Lung (tissue), 10 donors: Measurements from ENCODE around the gene USP17L13. TPM values are rescaled to one million over a fixed set of nuclear protein-coding genes. Genes with fewer than 3 reads are reported as not detected.
"Not testable (repeated sequence)": the region's sequence is repeated elsewhere in the genome, so short reads cannot be mapped to it uniquely, and the experiment has no call there.

Source experiments
- ATAC-seq: fragments of 200-7000 bp; cut with Tn5 transposase; one replicate; pipeline ENCODE4 v1.9.1; 2020; ENCODE audit warnings: moderate number of reproducible peaks; ENCODE audit not compliant: insufficient read depth, low FRiP score
- DNase-seq, 3 donors: peaks; one replicate each; pipeline ENCODE4 v3.0.0-alpha.2; 2013 to 2017
- H3K27ac ChIP-seq, 2 donors: one replicate each; pipeline ENCODE4 v1.5.1; 2013; ENCODE audit warnings: mild to moderate bottlenecking in 2 of 2, moderate library complexity in 2 of 2, control low read depth in 1 of 2, inconsistent platforms in 1 of 2, low read depth in 1 of 2, low read length in 1 of 2
- H3K27me3 ChIP-seq, 3 donors: one replicate each; pipeline ENCODE4 v1.5.1; 2013; ENCODE audit warnings: low read length in 2 of 3; ENCODE audit not compliant: control insufficient read depth in 3 of 3, insufficient read depth in 3 of 3
- H3K36me3 ChIP-seq, 4 donors: one replicate each; pipeline ENCODE4 v1.5.1; 2013; ENCODE audit warnings: low read length in 4 of 4, mild to moderate bottlenecking in 1 of 4, moderate library complexity in 1 of 4; ENCODE audit not compliant: control insufficient read depth in 4 of 4, insufficient read depth in 4 of 4
- H3K4me1 ChIP-seq, 5 donors: one replicate each; pipeline ENCODE4 v1.5.1; 2013; ENCODE audit warnings: low read length in 5 of 5, mild to moderate bottlenecking in 2 of 5, moderate library complexity in 1 of 5; ENCODE audit not compliant: control insufficient read depth in 5 of 5, insufficient read depth in 5 of 5
- H3K4me3 ChIP-seq: one replicate; pipeline ENCODE4 v1.5.1; 2013; ENCODE audit warnings: mild to moderate bottlenecking, control low read depth, moderate library complexity
- H3K9ac ChIP-seq, 2 donors: one replicate each; pipeline ENCODE4 v1.5.1; 2013; ENCODE audit warnings: low read length in 2 of 2, control low read depth in 1 of 2; ENCODE audit not compliant: insufficient read depth in 1 of 2
- H3K9me3 ChIP-seq, 4 donors: one replicate each; pipeline ENCODE4 v1.5.1; 2013; ENCODE audit warnings: low read length in 3 of 4, mild to moderate bottlenecking in 1 of 4, moderate library complexity in 1 of 4; ENCODE audit not compliant: control insufficient read depth in 4 of 4, insufficient read depth in 3 of 4
- WGBS, 2 donors: extraction: QIAGEN DNeasy Blood & Tissue Kit; methylation state at CpG; one replicate each; pipeline ENCODE4 v1.1.7; 2013; 5-methylcytosine and 5-hydroxymethylcytosine counted together
- polyA plus RNA-seq, 2 donors: library from polyadenylated mRNA; stranded (reverse); fragments of 200-250 nt; gene quantifications; one replicate each; pipeline ENCODE4 v1.2.1, GENCODE V29; 2013
- total RNA-seq, 2 donors: library from RNA; depleted of rRNA in 1 of 2; stranded (reverse); fragments of >200 nt in 1 of 2; gene quantifications; one replicate each; pipeline ENCODE4 v1.2.1, GENCODE V29; 2014 to 2021
- donor health status: Bipolar disorder and iron deficiency.
- donor health status: healthy.
- donor health status: DM: yes; HTN: yes; CAD: no.

USP17L13 gene
- total and polyA plus RNA-seq, 4 donors = not detected

DNA sequence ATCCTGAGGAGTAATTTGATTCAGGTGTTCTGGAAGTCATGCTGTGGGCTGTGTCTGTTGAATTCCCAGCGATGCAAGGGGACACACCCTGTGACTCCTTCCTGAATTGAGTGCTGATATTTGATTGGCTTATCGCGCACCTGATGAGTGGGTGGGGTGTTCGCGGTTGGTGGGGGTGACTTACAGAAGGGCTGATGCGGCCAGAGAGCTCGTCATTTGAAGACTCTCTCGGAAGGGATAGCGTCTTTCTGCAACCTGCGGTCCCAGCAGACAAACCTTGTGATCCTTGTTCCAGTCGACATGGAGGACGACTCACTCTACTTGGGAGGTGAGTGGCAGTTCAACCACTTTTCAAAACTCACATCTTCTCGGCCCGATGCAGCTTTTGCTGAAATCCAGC is 18.9 kb downstream of the USP17L13 start, which contains the start of gene USP17L17:
TSS of gene USP17L17 (plus strand) at position 301 of the 400 bp plus-strand sequence. CDS start at position 301, 0 bp downstream.
- H3K27ac ChIP-seq, ATAC-seq, H3K27me3 ChIP-seq, DNase-seq, H3K4me3 ChIP-seq, H3K9ac ChIP-seq, H3K36me3 ChIP-seq, H3K9me3 ChIP-seq, H3K4me1 ChIP-seq: not testable (repeated sequence)
- WGBS, 2 donors = 92% methylated on average over 5 of the region's 14 CpGs

DNA sequence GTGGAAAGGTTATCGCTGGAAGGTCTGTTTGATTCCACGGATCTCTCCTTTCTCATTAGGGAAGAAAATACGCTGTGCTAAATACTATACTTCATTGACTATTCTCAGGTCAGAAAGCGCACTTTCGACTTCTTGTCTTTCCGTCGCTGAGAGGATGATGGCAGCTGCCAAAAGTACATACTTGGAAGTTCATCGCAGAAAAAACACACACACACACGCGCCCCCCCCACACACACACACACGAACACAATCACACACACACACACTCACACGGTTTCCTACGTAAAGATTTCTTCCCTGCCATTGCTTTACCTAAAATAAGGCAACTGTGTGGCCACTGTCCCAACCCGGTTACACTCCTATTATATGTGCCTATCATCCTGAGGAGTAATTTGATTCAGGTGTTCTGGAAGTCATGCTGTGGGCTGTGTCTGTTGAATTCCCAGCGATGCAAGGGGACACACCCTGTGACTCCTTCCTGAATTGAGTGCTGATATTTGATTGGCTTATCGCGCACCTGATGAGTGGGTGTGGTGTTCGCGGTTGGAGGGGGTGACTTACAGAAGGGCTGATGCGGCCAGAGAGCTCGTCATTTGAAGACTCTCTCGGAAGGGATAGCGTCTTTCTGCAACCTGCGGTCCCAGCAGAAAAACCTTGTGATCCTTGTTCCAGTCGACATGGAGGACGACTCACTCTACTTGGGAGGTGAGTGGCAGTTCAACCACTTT is 23.4 kb downstream of the USP17L13 start, which contains the start of gene USP17L18:
TSS of gene USP17L18 (plus strand) at position 678 of the 728 bp plus-strand sequence. CDS start at position 678, 0 bp downstream.
- not testable (repeated sequence) for H3K27me3 ChIP-seq, H3K9me3 ChIP-seq, H3K4me3 ChIP-seq, H3K4me1 ChIP-seq, ATAC-seq, H3K9ac ChIP-seq, H3K36me3 ChIP-seq, H3K27ac ChIP-seq
- 88 to 89% methylated on average over 14 to 15 of the region's 26 CpGs for WGBS, 2 donors
- peak in 1 of 3 donors; percentile 12 for DNase-seq

DNA sequence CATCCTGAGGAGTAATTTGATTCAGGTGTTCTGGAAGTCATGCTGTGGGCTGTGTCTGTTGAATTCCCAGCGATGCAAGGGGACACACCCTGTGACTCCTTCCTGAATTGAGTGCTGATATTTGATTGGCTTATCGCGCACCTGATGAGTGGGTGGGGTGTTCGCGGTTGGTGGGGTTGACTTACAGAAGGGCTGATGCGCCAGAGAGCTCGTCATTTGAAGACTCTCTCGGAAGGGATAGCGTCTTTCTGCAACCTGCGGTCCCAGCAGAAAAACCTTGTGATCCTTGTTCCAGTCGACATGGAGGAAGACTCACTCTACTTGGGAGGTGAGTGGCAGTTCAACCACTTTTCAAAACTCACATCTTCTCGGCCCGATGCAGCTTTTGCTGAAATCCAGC is 28.4 kb downstream of the USP17L13 start, which contains the start of gene USP17L19:
TSS of gene USP17L19 (plus strand) at position 301 of the 400 bp plus-strand sequence. CDS start at position 301, 0 bp downstream.
- DNase-seq, H3K36me3 ChIP-seq, H3K27ac ChIP-seq, H3K27me3 ChIP-seq, H3K4me1 ChIP-seq, H3K4me3 ChIP-seq, H3K9ac ChIP-seq, ATAC-seq, H3K9me3 ChIP-seq: not testable (repeated sequence)
- no CpG with 5 or more reads among the region's 13 CpGs for WGBS, 2 donors

DNA sequence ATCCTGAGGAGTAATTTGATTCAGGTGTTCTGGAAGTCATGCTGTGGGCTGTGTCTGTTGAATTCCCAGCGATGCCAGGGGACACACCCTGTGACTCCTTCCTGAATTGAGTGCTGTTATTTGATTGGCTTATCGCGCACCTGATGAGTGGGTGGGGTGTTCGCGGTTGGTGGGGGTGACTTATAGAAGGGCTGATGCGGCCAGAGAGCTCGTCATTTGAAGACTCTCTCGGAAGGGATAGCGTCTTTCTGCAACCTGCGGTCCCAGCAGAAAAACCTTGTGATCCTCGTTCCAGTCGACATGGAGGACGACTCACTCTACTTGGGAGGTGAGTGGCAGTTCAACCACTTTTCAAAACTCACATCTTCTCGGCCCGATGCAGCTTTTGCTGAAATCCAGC is 33.1 kb downstream of the USP17L13 start, which contains the start of gene USP17L20:
TSS of gene USP17L20 (plus strand) at position 301 of the 400 bp plus-strand sequence. CDS start at position 301, 0 bp downstream.
- not testable (repeated sequence) for DNase-seq, H3K27ac ChIP-seq, H3K27me3 ChIP-seq, ATAC-seq, H3K4me3 ChIP-seq, H3K36me3 ChIP-seq, H3K4me1 ChIP-seq, H3K9ac ChIP-seq, H3K9me3 ChIP-seq
- WGBS, 2 donors = no CpG with 5 or more reads among the region's 15 CpGs

DNA sequence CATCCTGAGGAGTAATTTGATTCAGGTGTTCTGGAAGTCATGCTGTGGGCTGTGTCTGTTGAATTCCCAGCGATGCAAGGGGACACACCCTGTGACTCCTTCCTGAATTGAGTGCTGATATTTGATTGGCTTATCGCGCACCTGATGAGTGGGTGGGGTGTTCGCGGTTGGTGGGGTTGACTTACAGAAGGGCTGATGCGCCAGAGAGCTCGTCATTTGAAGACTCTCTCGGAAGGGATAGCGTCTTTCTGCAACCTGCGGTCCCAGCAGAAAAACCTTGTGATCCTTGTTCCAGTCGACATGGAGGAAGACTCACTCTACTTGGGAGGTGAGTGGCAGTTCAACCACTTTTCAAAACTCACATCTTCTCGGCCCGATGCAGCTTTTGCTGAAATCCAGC is 37.9 kb downstream of the USP17L13 start, which contains the start of gene USP17L21:
TSS of gene USP17L21 (plus strand) at position 301 of the 400 bp plus-strand sequence. CDS start at position 301, 0 bp downstream.
- not testable (repeated sequence) for H3K9me3 ChIP-seq, DNase-seq, H3K9ac ChIP-seq, H3K27me3 ChIP-seq, H3K4me1 ChIP-seq, ATAC-seq, H3K36me3 ChIP-seq, H3K27ac ChIP-seq, H3K4me3 ChIP-seq
- no CpG with 5 or more reads among the region's 13 CpGs for WGBS, 2 donors

DNA sequence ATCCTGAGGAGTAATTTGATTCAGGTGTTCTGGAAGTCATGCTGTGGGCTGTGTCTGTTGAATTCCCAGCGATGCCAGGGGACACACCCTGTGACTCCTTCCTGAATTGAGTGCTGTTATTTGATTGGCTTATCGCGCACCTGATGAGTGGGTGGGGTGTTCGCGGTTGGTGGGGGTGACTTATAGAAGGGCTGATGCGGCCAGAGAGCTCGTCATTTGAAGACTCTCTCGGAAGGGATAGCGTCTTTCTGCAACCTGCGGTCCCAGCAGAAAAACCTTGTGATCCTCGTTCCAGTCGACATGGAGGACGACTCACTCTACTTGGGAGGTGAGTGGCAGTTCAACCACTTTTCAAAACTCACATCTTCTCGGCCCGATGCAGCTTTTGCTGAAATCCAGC is 42.6 kb downstream of the USP17L13 start, which contains the start of gene USP17L22:
TSS of gene USP17L22 (plus strand) at position 301 of the 400 bp plus-strand sequence. CDS start at position 301, 0 bp downstream.
- H3K4me1 ChIP-seq, H3K9ac ChIP-seq, H3K27ac ChIP-seq, ATAC-seq, H3K36me3 ChIP-seq, H3K9me3 ChIP-seq, H3K27me3 ChIP-seq, DNase-seq, H3K4me3 ChIP-seq: not testable (repeated sequence)
- WGBS, 2 donors = no CpG with 5 or more reads among the region's 15 CpGs

DNA sequence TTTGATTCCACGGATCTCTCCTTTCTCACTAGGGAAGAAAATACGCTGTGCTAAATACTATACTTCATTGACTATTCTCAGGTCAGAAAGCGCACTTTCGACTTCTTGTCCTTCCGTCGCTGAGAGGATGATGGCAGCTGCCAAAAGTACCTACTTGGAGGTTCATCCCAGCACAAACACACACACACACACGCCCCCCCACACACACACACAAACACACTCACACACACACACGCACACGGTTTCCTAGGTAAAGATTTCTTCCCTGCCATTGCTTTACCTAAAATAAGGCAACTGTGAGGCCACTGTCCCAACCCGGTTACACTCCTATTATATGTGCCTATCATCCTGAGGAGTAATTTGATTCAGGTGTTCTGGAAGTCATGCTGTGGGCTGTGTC is 47.0 kb downstream of the USP17L13 start:
- not testable (repeated sequence) for H3K27me3 ChIP-seq, ATAC-seq, H3K9me3 ChIP-seq, DNase-seq, H3K9ac ChIP-seq, H3K36me3 ChIP-seq, H3K4me1 ChIP-seq, H3K4me3 ChIP-seq, H3K27ac ChIP-seq
- 83 to 85% methylated on average over 4 to 5 of the region's 10 CpGs for WGBS, 2 donors
